ENCODE data around the gene SEM1.
"Not testable (repeated sequence)": the region's sequence is repeated elsewhere in the genome, so short reads cannot be mapped to it uniquely, and the experiment has no call there.

The SEM1 gene

DNA sequence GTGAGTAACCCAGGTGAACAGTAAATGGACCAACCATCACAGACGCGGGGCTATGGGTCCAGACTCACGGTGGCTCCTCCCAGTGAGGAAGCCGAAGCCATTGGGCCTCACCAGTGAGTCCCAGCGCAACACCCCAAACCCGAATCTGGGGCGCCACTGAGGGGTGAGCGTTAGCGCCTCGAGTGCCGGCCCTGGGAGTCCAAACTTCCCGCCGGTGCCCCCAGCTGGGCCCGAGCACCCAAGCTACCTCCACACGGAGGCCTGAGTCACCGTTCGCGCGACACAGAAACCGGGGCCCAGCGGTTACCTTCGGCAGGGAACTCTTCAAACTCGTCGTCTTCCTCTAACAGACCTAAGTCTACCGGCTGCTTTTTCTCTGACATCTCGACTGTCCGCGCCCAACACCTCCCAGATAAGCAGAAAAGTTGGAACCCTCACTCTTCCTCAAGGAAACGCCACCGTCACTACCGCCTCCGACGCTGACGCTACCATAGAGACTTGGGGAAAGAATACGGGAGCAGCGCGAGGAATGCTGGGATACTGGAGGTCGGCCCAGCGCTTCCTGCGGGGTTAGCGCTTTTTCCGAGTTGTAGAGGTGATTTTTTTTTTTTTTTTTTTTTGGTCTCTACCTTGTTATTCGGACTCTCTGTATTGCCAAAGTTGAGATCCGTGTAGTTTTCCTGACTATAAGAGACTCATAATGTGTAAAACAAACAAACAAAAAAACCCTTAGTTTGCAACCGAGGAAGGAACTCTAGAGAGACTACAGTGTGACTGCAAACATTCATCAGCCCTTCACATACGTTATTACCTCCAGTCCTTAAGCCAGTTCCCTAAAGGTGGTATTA, at the start of gene SEM1:
SEM1 (minus strand) TSS at position 466 of the 848 bp plus-strand sequence; CDS start at position 383, 83 bp downstream.
- peak; percentile 40 for DNase-seq (ENCODE audit: low read depth)

DNA sequence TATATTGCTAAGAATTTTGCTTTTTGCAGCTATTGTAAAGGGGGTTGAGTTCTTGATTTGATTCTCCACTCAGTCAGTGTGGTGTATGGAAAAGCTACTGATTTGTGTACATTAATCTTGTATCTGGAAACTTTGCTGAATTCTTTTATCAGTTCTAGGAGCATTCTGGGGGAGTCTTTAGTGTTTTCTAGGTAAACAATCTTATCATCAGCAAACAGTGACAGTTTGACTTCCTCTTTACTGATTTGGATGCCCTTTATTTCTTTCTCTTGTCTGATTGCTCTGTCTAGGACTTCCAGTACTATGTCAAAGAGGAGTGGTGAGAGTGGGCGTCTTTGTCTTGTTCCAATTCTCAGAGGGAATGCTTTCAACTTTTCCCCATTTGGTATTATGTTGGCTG, 48.2 kb upstream of the SEM1 start:
- DNase-seq (ENCODE audit: low read depth): not testable (repeated sequence)

DNA sequence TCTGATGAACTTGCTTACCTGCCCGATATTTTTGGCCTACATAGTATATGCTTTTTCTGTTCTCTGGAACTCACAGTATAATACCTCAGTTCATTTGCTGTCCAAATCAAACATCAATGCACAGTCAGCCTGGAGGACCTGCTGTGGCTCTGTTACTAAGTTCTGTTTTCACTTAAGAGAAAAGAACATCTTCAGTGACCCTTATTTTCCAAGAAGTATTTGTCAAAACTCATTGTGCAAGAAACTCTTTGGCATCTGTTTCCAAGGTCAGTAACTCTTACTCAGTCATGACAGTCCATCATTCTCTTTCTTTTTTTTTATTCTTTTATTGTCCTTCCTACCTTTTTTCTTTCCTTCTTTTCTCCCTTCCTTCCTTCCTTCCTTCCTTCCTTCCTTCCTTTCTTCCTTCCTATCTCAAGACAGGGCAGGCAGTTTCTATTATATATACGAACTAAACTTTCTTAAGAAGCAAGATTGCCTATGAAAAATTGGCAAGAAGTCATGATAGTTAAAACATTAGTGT, 37.8 kb upstream of the SEM1 start:
- DNase-seq (ENCODE audit: low read depth): no peak

GRCh38 chr7:96740130-96740529, 30.5 kb upstream of the SEM1 start:
- DNase-seq (ENCODE audit: low read depth): no peak

DNA sequence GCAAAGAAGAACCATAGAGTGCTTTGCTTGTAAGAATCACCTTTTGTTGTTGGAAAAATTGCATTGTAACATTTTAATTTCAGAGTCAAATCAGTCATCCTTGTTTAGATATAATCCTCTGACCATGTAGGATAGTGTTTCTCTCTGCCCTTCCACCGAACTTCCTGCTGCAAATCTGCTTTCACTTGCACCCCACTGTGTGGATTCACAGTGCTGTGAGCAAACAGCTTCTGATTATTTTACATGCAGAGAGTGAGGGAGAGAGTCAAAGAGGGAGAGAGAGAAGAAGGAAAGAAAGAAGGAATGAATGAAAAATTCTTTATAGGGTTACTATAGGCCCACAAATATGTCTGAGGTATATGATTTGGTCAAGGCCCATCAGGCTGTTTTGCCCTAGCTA, 30.0 kb upstream of the SEM1 start:
- no peak for DNase-seq (ENCODE audit: low read depth)

DNA sequence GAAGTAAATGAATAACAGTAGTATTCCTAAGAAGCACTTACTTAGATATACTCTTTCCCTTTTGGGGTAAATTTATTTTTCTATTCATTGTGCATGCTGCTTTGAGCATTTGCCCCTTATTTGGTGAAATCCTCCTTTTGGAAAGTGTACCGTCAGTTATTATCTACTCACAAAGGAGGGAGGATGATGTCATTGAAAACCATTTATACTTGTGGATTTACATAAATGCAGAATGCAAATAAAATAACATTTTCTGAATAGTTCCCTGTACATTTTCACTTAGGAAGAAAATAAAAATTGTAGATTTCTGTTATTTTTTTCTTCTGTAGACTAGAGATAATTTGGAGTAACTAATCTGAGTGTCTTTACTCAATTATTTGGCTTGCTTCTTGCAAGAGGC, 29.5 kb upstream of the SEM1 start:
- no peak for DNase-seq (ENCODE audit: low read depth)

DNA sequence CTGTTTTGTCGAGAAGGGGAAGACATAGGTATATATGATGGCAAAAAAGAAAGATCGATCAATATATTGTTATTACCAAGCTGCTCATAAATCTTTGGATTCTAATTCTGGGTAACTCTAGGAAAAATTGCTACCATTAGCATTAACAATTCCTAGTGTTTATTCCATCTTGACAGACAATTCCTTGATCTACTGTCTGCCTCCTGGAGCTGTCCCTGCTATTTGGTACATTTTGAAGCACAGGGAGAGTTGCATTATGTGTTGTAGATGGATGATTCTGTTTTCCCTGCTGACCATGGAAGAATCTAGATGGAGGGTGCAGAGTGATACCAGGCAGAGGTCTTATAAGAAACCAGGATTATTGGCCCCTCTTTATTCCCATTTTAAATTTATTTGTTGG, 29.1 kb upstream of the SEM1 start:
- no peak for DNase-seq (ENCODE audit: low read depth)

DNA sequence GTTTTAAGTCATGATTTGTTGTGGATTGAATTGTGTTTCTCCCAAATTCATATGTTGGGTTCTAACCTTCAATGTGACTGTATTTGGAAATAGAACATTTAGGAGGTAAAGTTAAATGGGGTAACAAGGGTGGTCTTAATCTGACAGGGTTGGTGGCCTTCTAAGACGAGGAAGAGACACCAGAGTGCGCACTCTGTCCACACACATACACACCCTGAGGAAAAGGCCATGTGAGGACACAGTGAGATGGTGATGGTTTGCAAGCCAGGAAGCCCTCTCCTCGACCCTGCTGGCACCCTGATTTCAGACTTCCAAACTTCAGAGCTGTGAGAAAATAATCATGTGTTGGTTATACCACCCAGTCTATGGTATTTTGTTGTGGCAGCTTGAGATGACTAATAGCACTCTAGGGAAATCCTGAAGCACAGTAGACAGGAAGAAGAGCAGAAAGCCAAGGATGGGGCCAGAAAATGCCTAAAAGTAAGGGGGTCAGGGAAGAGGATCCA, 28.0 kb upstream of the SEM1 start:
- no peak for DNase-seq (ENCODE audit: low read depth)

GRCh38 chr7:96734343-96734742, 24.7 kb upstream of the SEM1 start:
- DNase-seq (ENCODE audit: low read depth): no peak

DNA sequence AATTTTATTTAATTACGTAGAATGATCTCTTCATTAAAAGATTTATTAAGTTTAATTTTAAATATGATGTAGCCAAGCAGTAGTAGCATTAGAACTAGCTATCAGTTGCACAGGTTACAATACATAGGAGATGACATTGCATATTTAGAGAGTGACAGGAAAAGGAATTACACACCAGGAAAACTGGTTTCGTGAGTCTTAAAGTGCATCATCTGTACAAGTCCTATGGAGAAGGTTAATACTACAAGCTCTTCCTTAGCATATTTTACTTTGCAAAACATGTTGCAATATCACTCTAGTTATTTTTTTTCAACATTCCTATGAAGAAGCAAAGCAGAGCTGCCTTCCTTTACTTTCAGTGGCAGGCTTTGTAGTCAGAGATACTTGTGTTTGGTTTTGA, 20.2 kb upstream of the SEM1 start:
- no peak for DNase-seq (ENCODE audit: low read depth)

GRCh38 chr7:96728139-96728538, 18.5 kb upstream of the SEM1 start:
- no peak for DNase-seq (ENCODE audit: low read depth)

- DNase-seq (ENCODE audit: low read depth): no peak
These were observed 18.0 kb upstream of the SEM1 start for GRCh38 chr7:96727534-96728088.

DNA sequence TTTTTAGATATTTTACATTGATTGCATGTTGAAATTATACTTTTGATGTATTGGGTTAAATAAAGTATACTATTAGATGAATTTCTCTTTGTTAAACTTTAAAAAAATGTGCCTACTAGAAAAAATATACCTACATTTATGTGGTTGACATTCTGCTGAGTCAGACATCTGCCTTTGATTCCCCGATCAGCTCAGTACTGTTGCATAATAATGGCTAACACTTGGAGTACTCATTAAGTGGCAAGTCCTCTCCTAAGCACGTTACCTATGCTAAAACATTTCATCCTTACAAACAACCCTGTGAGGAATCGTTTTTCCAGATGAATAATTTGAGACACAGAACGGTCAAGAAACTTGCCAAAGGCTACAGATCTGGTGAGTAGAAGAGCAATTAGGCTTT, 14.0 kb upstream of the SEM1 start:
- no peak for DNase-seq (ENCODE audit: low read depth)

GRCh38 chr7:96722928-96723327, 13.3 kb upstream of the SEM1 start:
- DNase-seq (ENCODE audit: low read depth): not testable (repeated sequence)

GRCh38 chr7:96720843-96721242, 11.2 kb upstream of the SEM1 start:
- peak; percentile 8 for DNase-seq (ENCODE audit: low read depth)

- no peak for DNase-seq (ENCODE audit: low read depth)
These were observed 9.5 kb upstream of the SEM1 start for GRCh38 chr7:96719164-96719563.

DNA sequence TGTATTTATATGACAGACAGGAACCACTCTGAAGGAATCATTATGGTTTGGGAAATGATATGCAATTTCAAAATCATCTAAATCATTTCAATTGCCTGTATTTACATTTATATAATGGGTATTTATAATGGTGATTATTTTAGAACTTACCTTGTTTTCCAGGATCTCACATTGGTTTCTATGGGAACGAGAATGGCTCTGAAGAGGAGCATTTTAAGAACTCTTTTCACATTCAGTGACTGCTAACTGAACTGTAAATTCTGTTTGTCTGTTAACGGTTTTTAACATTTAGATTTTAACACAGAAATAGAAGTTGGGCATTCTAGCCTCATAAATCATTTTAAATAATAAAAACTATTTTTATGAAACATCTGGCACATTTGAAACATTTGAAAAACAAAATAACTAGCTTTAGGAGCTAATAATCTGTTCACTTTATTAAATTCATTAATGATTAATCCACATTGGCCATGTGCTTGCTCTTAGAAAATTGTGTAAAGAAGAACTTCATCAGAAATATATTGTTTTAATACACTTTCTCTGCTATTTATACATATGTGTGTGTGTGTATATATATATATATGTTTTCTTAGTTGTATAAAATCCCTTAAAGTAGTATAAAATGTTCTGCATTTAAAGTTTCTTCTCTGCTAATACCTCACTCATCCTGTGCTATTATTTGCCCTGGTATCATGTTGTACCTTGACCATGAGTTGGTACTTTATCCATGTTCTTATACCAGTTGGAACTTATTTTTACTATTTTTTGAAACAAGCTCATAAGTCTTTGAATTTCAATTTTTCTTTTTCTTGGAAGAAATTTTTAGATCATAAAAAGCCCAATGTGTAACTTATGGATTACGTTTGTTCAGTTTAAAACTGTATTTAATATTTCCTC, 8.7 kb upstream of the SEM1 start:
- no peak for DNase-seq (ENCODE audit: low read depth)

- DNase-seq (ENCODE audit: low read depth): no peak
These were observed 3.4 kb upstream of the SEM1 start for GRCh38 chr7:96713037-96713436.

DNA sequence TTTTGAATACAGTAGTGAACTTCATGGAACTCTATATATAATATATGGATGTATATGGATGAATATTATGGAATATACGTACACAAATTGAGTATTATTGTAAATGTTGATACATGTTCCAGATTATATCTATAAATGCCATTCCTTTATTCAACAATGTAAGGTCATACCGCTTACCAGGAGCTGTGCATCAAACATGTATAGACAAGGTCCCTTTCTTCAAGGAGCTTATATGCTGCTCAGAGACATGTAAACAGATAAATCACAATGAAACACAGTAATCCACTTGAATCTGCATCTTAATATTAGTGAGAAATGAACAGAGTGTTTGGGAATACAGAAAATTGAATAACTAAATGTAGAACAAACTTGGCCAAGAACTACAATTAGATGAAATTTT, 898 bp upstream of the SEM1 start:
- DNase-seq (ENCODE audit: low read depth): no peak

GRCh38 chr7:96708872-96709271, 774 bp downstream of the SEM1 start:
- no peak for DNase-seq (ENCODE audit: low read depth)

- DNase-seq (ENCODE audit: low read depth): no peak
These were observed 1.5 kb downstream of the SEM1 start for GRCh38 chr7:96707901-96708774.
